Gastroesophageal sphincter (tissue), 2 donors: ENCODE data around the gene RNF215.

ENCODE experiments used
- EP300 ChIP-seq: sonication (generic); formaldehyde crosslinking; IDR thresholded peaks from one replicate; pipeline ENCODE4 v1.6.1; 2017; ENCODE audit warnings: antibody characterized with exemption, mild to moderate bottlenecking
- POLR2AphosphoS5 ChIP-seq: sonication (generic); formaldehyde crosslinking; IDR thresholded peaks from one replicate; pipeline ENCODE4 v1.6.1; 2017; ENCODE audit warnings: antibody characterized with exemption

DNA sequence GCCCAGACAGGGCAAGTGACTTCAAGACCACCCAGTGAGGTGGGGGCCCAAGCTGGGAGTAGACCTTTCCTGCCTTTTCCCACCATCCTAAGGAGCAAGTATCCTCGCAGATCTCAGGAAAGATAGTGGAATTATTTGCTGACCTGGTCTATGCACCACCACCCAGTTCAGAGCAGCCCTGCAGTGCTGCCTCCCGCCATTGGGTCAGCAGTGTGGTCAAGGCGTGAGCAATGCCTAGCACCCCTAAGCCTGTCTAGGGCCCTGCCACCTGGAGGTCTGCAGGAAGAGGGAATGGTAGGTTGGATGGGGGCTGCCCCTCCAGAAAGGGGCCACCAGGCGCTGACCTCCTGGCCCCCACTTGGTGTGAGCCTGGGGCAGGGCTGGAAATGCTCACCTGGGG, 44.9 kb upstream of the RNF215 start:
- no peak for TF ChIP-seq EP300
- no peak for TF ChIP-seq POLR2AphosphoS5
